Activated T-helper 1 cell treated with anti-CD3 and anti-CD28 coated beads, Interleukin-2, amount 50 U/mL, for 16 hours (primary cell): ENCODE data around the gene ALDH3B2.
"Not testable (repeated sequence)": the region's sequence is repeated elsewhere in the genome, so short reads cannot be mapped to it uniquely, and the experiment has no call there.

Experiments used
- DNase-seq, 2 donors: peaks; one replicate each; pipeline ENCODE4 v3.0.0-alpha.2; 2020; ENCODE audit warnings: low read depth in 1 of 2, low spot score in 1 of 2

Gene ALDH3B2

GRCh38 chr11:67662835-67663531 is 11.4 kb downstream of the ALDH3B2 start:
- no peak for DNase-seq

- no peak for DNase-seq
These were observed 12.1 kb downstream of the ALDH3B2 start for GRCh38 chr11:67662142-67662834.

GRCh38 chr11:67660752-67661151 is 13.7 kb downstream of the ALDH3B2 start:
- not testable (repeated sequence) for DNase-seq

GRCh38 chr11:67659651-67660165 is 14.7 kb downstream of the ALDH3B2 start:
- DNase-seq, result not testable (repeated sequence)

- DNase-seq, result no peak
These were observed 17.1 kb downstream of the ALDH3B2 start for GRCh38 chr11:67657300-67657699.

GRCh38 chr11:67656278-67656922 is 18.0 kb downstream of the ALDH3B2 start:
- DNase-seq, result no peak

GRCh38 chr11:67654225-67654624 is 20.2 kb downstream of the ALDH3B2 start:
- no peak for DNase-seq

- DNase-seq, result no peak
These were observed 21.2 kb downstream of the ALDH3B2 start for GRCh38 chr11:67652965-67653845.

GRCh38 chr11:67651976-67652781 is 22.2 kb downstream of the ALDH3B2 start:
- DNase-seq, result no peak

- DNase-seq, result no peak
These were observed 24.6 kb downstream of the ALDH3B2 start for GRCh38 chr11:67649634-67650510.

GRCh38 chr11:67648796-67649613 is 25.4 kb downstream of the ALDH3B2 start:
- DNase-seq, result no peak

- DNase-seq, result no peak
These were observed 26.2 kb downstream of the ALDH3B2 start for GRCh38 chr11:67648140-67648795.

GRCh38 chr11:67647471-67647870 is 27.0 kb downstream of the ALDH3B2 start:
- DNase-seq, result no peak

- no peak for DNase-seq
These were observed 27.7 kb downstream of the ALDH3B2 start for GRCh38 chr11:67646535-67647336.

GRCh38 chr11:67645521-67646461 is 28.6 kb downstream of the ALDH3B2 start:
- DNase-seq, result no peak
